Measurements from ENCODE around the gene RSAD1.
A peak's percentile ranks its signal among the peaks of the same experiment; 100 is the strongest.

Gene RSAD1

GRCh38 chr17:50478391-50479381 is at the start of gene RSAD1:
TSS of gene RSAD1 (plus strand) at chr17:50478860. CDS start at chr17:50478885, 25 bp downstream.
- DNase-seq (ENCODE audit: low spot score) = peak; percentile 91

GRCh38 chr17:50429793-50430192 is 48.9 kb upstream of the RSAD1 start:
- DNase-seq (ENCODE audit: low spot score) = no peak

- DNase-seq (ENCODE audit: low spot score) = no peak
Observed at GRCh38 chr17:50430821-50431618, 47.6 kb upstream of the RSAD1 start.

GRCh38 chr17:50432125-50432762 is 46.4 kb upstream of the RSAD1 start:
- DNase-seq (ENCODE audit: low spot score) = no peak

GRCh38 chr17:50437409-50437808 is 41.3 kb upstream of the RSAD1 start:
- DNase-seq (ENCODE audit: low spot score) = no peak

GRCh38 chr17:50439008-50439407 is 39.7 kb upstream of the RSAD1 start:
- DNase-seq (ENCODE audit: low spot score) = no peak

- no peak for DNase-seq (ENCODE audit: low spot score)
Observed at GRCh38 chr17:50440172-50440837, 38.4 kb upstream of the RSAD1 start.

GRCh38 chr17:50440838-50441829 is 37.5 kb upstream of the RSAD1 start:
- DNase-seq (ENCODE audit: low spot score) = no peak

GRCh38 chr17:50443505-50443974 is 35.1 kb upstream of the RSAD1 start:
- DNase-seq (ENCODE audit: low spot score) = no peak

- no peak for DNase-seq (ENCODE audit: low spot score)
Observed at GRCh38 chr17:50444841-50445715, 33.6 kb upstream of the RSAD1 start.

- no peak for DNase-seq (ENCODE audit: low spot score)
Observed at GRCh38 chr17:50445730-50446325, 32.8 kb upstream of the RSAD1 start.

GRCh38 chr17:50447870-50448595 is 30.6 kb upstream of the RSAD1 start:
- DNase-seq (ENCODE audit: low spot score) = no peak

GRCh38 chr17:50448643-50449042 is 30.0 kb upstream of the RSAD1 start:
- DNase-seq (ENCODE audit: low spot score) = no peak

GRCh38 chr17:50451943-50452629 is 26.6 kb upstream of the RSAD1 start:
- DNase-seq (ENCODE audit: low spot score) = no peak

GRCh38 chr17:50452630-50453300 is 25.9 kb upstream of the RSAD1 start:
- DNase-seq (ENCODE audit: low spot score) = peak; percentile 38

GRCh38 chr17:50453901-50454300 is 24.8 kb upstream of the RSAD1 start:
- DNase-seq (ENCODE audit: low spot score) = no peak

GRCh38 chr17:50457621-50458020 is 21.0 kb upstream of the RSAD1 start:
- DNase-seq (ENCODE audit: low spot score) = no peak

All from germinal center (tissue), 1 donor.